Endothelial cell of umbilical vein (primary cell): ENCODE measurements around the gene COX7A1. TPM values are rescaled to one million over a fixed set of nuclear protein-coding genes. Genes with fewer than 3 reads are reported as not detected.
A peak's percentile ranks its signal among the peaks of the same experiment; 100 is the strongest.

ENCODE experiments used
- BruUV-seq: library from RNA; stranded (reverse); fragments of 400-500 nt; replicated peaks from 2 replicates; lab custom pipeline; 2021; lab: Mats Ljungman, UMichigan
- CTCF ChIA-PET: fragments of 300-600, 350-600 bp; sonication (Branson Sonifier 250); formaldehyde crosslinking; loops from one replicate; lab custom pipeline; 2021; ENCODE audit warnings: antibody characterized with exemption, inconsistent platforms; lab: Charles Lee
- POLR2A ChIA-PET: fragments of 300-600, 350-600 bp; sonication (Branson Sonifier 250); formaldehyde crosslinking; loops from one replicate; lab custom pipeline; 2021; ENCODE audit warnings: antibody characterized with exemption, inconsistent platforms; lab: Charles Lee
- DNase-seq: peaks from one replicate; pipeline ENCODE4 v3.0.0-alpha.2; 2011; ENCODE audit warnings: low read depth, low spot score
- FAIRE-seq: peaks from 2 replicates; lab custom pipeline; 2011; peaks lifted over from hg19 to GRCh38; lab: Jason Lieb, UNC
- H2AFZ ChIP-seq: 2 replicates; pipeline ENCODE4 v1.6.0; 2012; ENCODE audit warnings: low read depth, low read length, control low read depth, inconsistent platforms
- H3K27ac ChIP-seq: 2 replicates; pipeline ENCODE4 v1.5.1; 2011; ENCODE audit warnings: low read depth, mild to moderate bottlenecking, control low read depth, low read length, moderate library complexity; ENCODE audit not compliant: insufficient read depth
- H3K27me3 ChIP-seq, 2 experiments: 2 replicates each; pipeline versions ENCODE4 v1.6.0 to v1.6.1; 2011; ENCODE audit warnings: low read length in 2 of 2, mixed read lengths in 1 of 2; ENCODE audit not compliant: control insufficient read depth in 2 of 2, insufficient read depth in 2 of 2
- H3K36me3 ChIP-seq, 2 experiments: 2 replicates in 1 of 2; 3 replicates in 1 of 2; pipeline ENCODE4 v1.5.1; 2011; ENCODE audit warnings: low read length in 2 of 2, mild to moderate bottlenecking in 1 of 2, moderate library complexity in 1 of 2; ENCODE audit not compliant: control insufficient read depth in 2 of 2, insufficient read depth in 2 of 2; ENCODE audit errors: extremely low read depth in 1 of 2
- H3K4me1 ChIP-seq: 3 replicates; pipeline ENCODE4 v1.5.1; 2011; ENCODE audit warnings: mild to moderate bottlenecking, low read length; ENCODE audit not compliant: control insufficient read depth, insufficient read depth; ENCODE audit errors: extremely low read depth
- H3K4me2 ChIP-seq: 2 replicates; pipeline ENCODE4 v1.6.1; 2011; ENCODE audit warnings: low read length, control low read depth, mixed read lengths; ENCODE audit not compliant: insufficient read depth
- H3K4me3 ChIP-seq, 3 experiments: fragments of 200-600 bp in 1 of 3; sonication (generic), shearing (Covaris generic) in 1 of 3; replicated peaks in 1 of 3; 2 replicates each; pipeline ENCODE4 v1.5.1; 2011 to 2016; ENCODE audit warnings: control low read depth in 3 of 3, low read length in 3 of 3, mild to moderate bottlenecking in 2 of 3, inconsistent platforms in 1 of 3, low read depth in 1 of 3, moderate library complexity in 1 of 3; ENCODE audit not compliant: insufficient read depth in 1 of 3
- H3K79me2 ChIP-seq: 2 replicates; pipeline ENCODE4 v1.6.0; 2012; ENCODE audit warnings: low read length, inconsistent platforms; ENCODE audit not compliant: control insufficient read depth, insufficient read depth
- H3K9ac ChIP-seq: replicated peaks from 2 replicates; pipeline ENCODE3; 2011; ENCODE audit warnings: low read length, control low read depth; ENCODE audit not compliant: insufficient read depth; ENCODE audit errors: extremely low read depth
- H3K9me1 ChIP-seq: replicated peaks from 3 replicates; pipeline ENCODE4 v1.6.0; 2011; ENCODE audit warnings: mild to moderate bottlenecking, low read length; ENCODE audit not compliant: control insufficient read depth, insufficient read depth; ENCODE audit errors: extremely low read depth
- H3K9me3 ChIP-seq: replicated peaks from 2 replicates; pipeline ENCODE4 v1.5.1; 2012; ENCODE audit warnings: low read length, inconsistent platforms; ENCODE audit not compliant: control insufficient read depth, insufficient read depth
- H4K20me1 ChIP-seq: replicated peaks from 2 replicates; pipeline ENCODE3; 2011; ENCODE audit warnings: mild to moderate bottlenecking, low read length; ENCODE audit not compliant: control insufficient read depth, insufficient read depth; ENCODE audit errors: extremely low read depth
- EZH2 ChIP-seq: IDR thresholded peaks from 2 replicates; pipeline ENCODE4 v1.6.1; 2012; ENCODE audit warnings: borderline replicate concordance, low read depth, mild to moderate bottlenecking, moderate library complexity, low read length, inconsistent platforms; ENCODE audit not compliant: severe bottlenecking
- FOS ChIP-seq: IDR thresholded peaks from 2 replicates; pipeline ENCODE4 v1.6.1; 2011; ENCODE audit warnings: mild to moderate bottlenecking, low read length, moderate library complexity, borderline replicate concordance; ENCODE audit not compliant: insufficient read depth
- GATA2 ChIP-seq: IDR thresholded peaks from 2 replicates; pipeline ENCODE4 v1.7.0; 2011; ENCODE audit warnings: low read depth, mild to moderate bottlenecking, moderate library complexity, mixed read lengths, low read length; ENCODE audit not compliant: insufficient read length, insufficient read depth
- JUN ChIP-seq: IDR thresholded peaks from 2 replicates; pipeline ENCODE4 v1.6.1; 2011; ENCODE audit warnings: borderline replicate concordance, low read depth; ENCODE audit not compliant: insufficient read length, insufficient read depth
- MYC ChIP-seq: IDR thresholded peaks from one replicate; pipeline ENCODE4 v1.6.1; 2011; ENCODE audit warnings: mild to moderate bottlenecking, low read depth, low read length
- POLR2A ChIP-seq: IDR thresholded peaks from 2 replicates; pipeline ENCODE4 v1.6.1; 2012; ENCODE audit warnings: low read depth, mild to moderate bottlenecking, control low read depth, low read length
- POLR2AphosphoS5 ChIP-seq: IDR thresholded peaks from 2 replicates; pipeline ENCODE4 v1.6.1; 2012; ENCODE audit warnings: low read depth, mild to moderate bottlenecking, control low read depth, low read length, moderate library complexity; ENCODE audit not compliant: insufficient read depth
- dilution Hi-C: fragments of 300-500 bp; cut with MboI; formaldehyde crosslinking; loops from one replicate; pipeline ENCODE4 v1.15.0; 2019; ENCODE audit warnings: low sequenced_read_pairs; ENCODE audit not compliant: extremely low pct_ligation_motif_present
- intact Hi-C: fragments of 100-400 bp; cut with micrococcal nuclease; formaldehyde crosslinking; loops from one replicate; pipeline ENCODE4 v1.10.0; 2022
- polyA plus RNA-seq, 4 experiments: library from polyadenylated mRNA; depleted of rRNA in 3 of 4; stranded (reverse) in 3 of 4; unstranded in 1 of 4; fragments of >200 nt; gene quantifications; 2 replicates each; pipeline versions ENCODE4 v1.2.1 to v1.2.3, GENCODE V29; 2011 to 2012; ENCODE audit warnings: missing spikeins in 1 of 4
- total RNA-seq: library from RNA; stranded (reverse); gene quantifications from 2 replicates; pipeline ENCODE4 v1.2.3, GENCODE V29; 2021
- TF ChIP-seq, protein P1 (sequence below), 2 donors: IDR thresholded peaks; 1 replicate in 1 of 2; 2 replicates in 1 of 2; pipeline ENCODE4 v1.5.1; 2011; ENCODE audit warnings: low read length in 2 of 2, mild to moderate bottlenecking in 2 of 2, moderate library complexity in 2 of 2, control low read depth in 1 of 2, inconsistent platforms in 1 of 2, low read depth in 1 of 2; ENCODE audit not compliant: insufficient read depth in 1 of 2; ENCODE audit errors: extremely low read depth in 1 of 2
- TF ChIP-seq, protein P2 (sequence below): IDR thresholded peaks from 2 replicates; pipeline ENCODE4 v1.6.1; 2011; ENCODE audit not compliant: insufficient read depth, insufficient read length

Gene COX7A1
- total and polyA plus RNA-seq, 2 donors (not counting 3 experiments of a cell fraction or from before 2014, with no cell fraction given): 10.6 to 35.2 TPM

DNA sequence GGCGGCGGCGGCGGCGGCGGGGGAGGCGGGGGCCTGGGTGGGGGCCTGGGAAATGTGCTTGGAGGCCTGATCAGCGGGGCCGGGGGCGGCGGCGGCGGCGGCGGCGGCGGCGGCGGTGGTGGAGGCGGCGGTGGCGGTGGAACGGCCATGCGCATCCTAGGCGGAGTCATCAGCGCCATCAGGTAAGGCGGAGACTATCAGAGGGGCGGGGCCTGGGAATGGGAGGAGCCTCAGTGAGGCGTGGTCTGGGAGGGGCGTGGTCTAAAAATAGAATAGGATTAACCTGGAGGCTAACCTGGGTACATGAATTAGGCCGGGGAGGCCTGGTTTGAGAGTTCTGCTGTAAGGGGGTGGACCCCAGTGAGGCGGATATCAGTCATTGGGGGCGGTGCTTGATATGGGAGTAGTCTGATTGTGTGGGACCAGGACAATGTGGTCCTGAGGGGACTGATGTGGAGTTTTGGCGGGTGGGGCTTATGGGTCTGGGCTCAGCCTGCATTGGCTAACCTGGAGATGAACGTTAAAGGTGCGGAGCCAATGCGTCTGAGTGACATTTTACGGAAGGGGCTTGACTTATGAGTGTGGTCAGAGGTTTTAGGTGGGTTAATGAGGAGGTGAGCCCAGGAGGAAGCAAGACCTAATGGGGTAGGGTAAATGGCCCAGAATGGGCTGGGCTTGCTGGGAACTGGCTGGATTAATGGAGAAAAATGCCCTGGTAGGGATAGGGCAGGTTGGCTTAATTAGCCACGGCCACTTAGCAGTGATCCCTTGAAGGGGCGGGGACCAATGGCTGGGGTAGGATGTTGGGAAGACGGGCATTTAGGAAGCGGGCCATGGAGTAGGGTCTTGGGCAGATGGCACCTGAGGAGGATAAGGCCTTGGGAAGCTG lies 11.0 kb downstream of the COX7A1 start:
- Histone ChIP-seq H3K9ac (no peak overlapping the region), H2AFZ (no peak overlapping the region), H3K4me3 (peak overlapping the region in 2 of 3 experiments; percentile 42 to 89), H3K4me2 (peak overlapping the region; percentile 52), H3K9me1 (no peaks in the 10 kb centered on the region), H4K20me1 (no peaks in the 10 kb centered on the region), H3K9me3 (no peaks in the 10 kb centered on the region), H3K79me2 (peaks cover 21% of the 10 kb centered on the region), H3K27ac (no peak overlapping the region), H3K4me1 (peaks cover 20% of the 10 kb centered on the region), H3K36me3 (peaks cover 12 to 26% of the 10 kb centered on the region in 2 experiments), H3K27me3 (no peaks in the 10 kb centered on the region)
- intact Hi-C loops: loop anchor here (1.0 kb wide), 1 partner anchor 10 kb away; no protein-coding TSS in a partner anchor
- peak; percentile 95 for FAIRE-seq
- dilution Hi-C loops: no loop called here
- BruUV-seq: no TSS peak
- POLR2A ChIA-PET: interaction anchor here (1.4 kb wide), 1 partner anchor 13 kb away, joined by 3 read pairs; no protein-coding TSS in a partner anchor
- TF ChIP-seq FOS (no peak), JUN (no peak), POLR2A (no peak), MYC (no peak), GATA2 (no peak), POLR2AphosphoS5 (no peak), EZH2 (no peak)
- TF ChIP-seq, protein P1, sequence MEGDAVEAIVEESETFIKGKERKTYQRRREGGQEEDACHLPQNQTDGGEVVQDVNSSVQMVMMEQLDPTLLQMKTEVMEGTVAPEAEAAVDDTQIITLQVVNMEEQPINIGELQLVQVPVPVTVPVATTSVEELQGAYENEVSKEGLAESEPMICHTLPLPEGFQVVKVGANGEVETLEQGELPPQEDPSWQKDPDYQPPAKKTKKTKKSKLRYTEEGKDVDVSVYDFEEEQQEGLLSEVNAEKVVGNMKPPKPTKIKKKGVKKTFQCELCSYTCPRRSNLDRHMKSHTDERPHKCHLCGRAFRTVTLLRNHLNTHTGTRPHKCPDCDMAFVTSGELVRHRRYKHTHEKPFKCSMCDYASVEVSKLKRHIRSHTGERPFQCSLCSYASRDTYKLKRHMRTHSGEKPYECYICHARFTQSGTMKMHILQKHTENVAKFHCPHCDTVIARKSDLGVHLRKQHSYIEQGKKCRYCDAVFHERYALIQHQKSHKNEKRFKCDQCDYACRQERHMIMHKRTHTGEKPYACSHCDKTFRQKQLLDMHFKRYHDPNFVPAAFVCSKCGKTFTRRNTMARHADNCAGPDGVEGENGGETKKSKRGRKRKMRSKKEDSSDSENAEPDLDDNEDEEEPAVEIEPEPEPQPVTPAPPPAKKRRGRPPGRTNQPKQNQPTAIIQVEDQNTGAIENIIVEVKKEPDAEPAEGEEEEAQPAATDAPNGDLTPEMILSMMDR (IDR thresholded peaks at IDR 0.05; ENCODE audit: extremely low read depth in 1 of 2, insufficient read depth in 1 of 2, low read depth in 1 of 2, low read length in 2 of 2): no peak
- TF ChIP-seq, protein P2, sequence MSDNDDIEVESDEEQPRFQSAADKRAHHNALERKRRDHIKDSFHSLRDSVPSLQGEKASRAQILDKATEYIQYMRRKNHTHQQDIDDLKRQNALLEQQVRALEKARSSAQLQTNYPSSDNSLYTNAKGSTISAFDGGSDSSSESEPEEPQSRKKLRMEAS: no peak
- CTCF ChIA-PET: interaction anchor here (2.0 kb wide), 1 partner anchor 13 kb away, joined by 18 read pairs; no protein-coding TSS in a partner anchor
- DNase-seq: peak; percentile 86
